Spleen (tissue), 11 donors: ENCODE results near the gene PHACTR1. TPM values are rescaled to one million over a fixed set of nuclear protein-coding genes. Genes with fewer than 3 reads are reported as not detected.

Experiments
- DNase-seq: peaks from one replicate; pipeline ENCODE4 v3.0.0-alpha.2; 2020
- H3K27ac ChIP-seq, 8 donors: fragments of 200-600 bp; sonication (generic) in 7 of 8; 1 replicate in 4 of 8; 2 replicates in 4 of 8; pipeline versions ENCODE4 v1.5.0 to v1.8.0; 2016 to 2021; ENCODE audit warnings: inconsistent platforms in 4 of 8, mild to moderate bottlenecking in 4 of 8, moderate library complexity in 1 of 8
- H3K27me3 ChIP-seq, 7 donors: fragments of 200-600 bp; sonication (generic) in 6 of 7; replicated peaks in 1 of 7; 1 replicate in 4 of 7; 2 replicates in 3 of 7; pipeline versions ENCODE4 v1.5.0 to v1.8.0; 2016 to 2021; ENCODE audit warnings: inconsistent platforms in 3 of 7, mild to moderate bottlenecking in 1 of 7
- H3K36me3 ChIP-seq, 6 donors: fragments of 200-600 bp; sonication (generic) in 5 of 6; 1 replicate in 4 of 6; 2 replicates in 2 of 6; pipeline versions ENCODE4 v1.5.0 to v1.8.0; 2016 to 2021; ENCODE audit warnings: inconsistent platforms in 2 of 6
- H3K4me1 ChIP-seq, 6 donors: fragments of 200-600 bp; sonication (generic) in 5 of 6; 1 replicate in 3 of 6; 2 replicates in 3 of 6; pipeline versions ENCODE4 v1.5.0 to v1.8.0; 2016 to 2021; ENCODE audit warnings: inconsistent platforms in 3 of 6
- H3K4me3 ChIP-seq, 8 donors: fragments of 200-600 bp; sonication (generic) in 7 of 8; 1 replicate in 4 of 8; 2 replicates in 4 of 8; pipeline versions ENCODE4 v1.5.0 to v1.8.0; 2016 to 2021; ENCODE audit warnings: inconsistent platforms in 4 of 8, mild to moderate bottlenecking in 4 of 8, moderate library complexity in 2 of 8
- H3K9me3 ChIP-seq, 8 donors: fragments of 200-600 bp; sonication (generic) in 7 of 8; 1 replicate in 4 of 8; 2 replicates in 4 of 8; pipeline versions ENCODE4 v1.5.0 to v1.8.0; 2016 to 2021; ENCODE audit warnings: inconsistent platforms in 4 of 8
- POLR2A ChIP-seq, 3 donors: fragments of 450-650 bp; IDR thresholded peaks; one replicate each; pipeline ENCODE4 v1.5.1; 2017; ENCODE audit warnings: antibody characterized with exemption in 3 of 3, mild to moderate bottlenecking in 1 of 3
- POLR2AphosphoS5 ChIP-seq, 3 donors: sonication (generic); formaldehyde crosslinking; IDR thresholded peaks; one replicate each; pipeline ENCODE4 v1.5.1; 2017; ENCODE audit warnings: antibody characterized with exemption in 3 of 3
- WGBS, 5 donors: extraction: QIAGEN DNeasy Blood & Tissue Kit in 3 of 5; methylation state at CpG; one replicate each; pipeline versions ENCODE4 v1.1.5 to v1.1.7; 2013 to 2018; 5-methylcytosine and 5-hydroxymethylcytosine counted together
- intact Hi-C: fragments of 100-400 bp; cut with DNase I; formaldehyde crosslinking; loops from one replicate; pipeline ENCODE4 v1.15.0; 2023; ENCODE audit warnings: low total_unique reads
- polyA plus RNA-seq, 3 donors: library from polyadenylated mRNA; stranded (reverse); fragments of 200-250 nt; gene quantifications; one replicate each; pipeline ENCODE4 v1.2.1, GENCODE V29; 2013
- total RNA-seq, 7 donors: library from RNA; depleted of rRNA in 3 of 7; stranded (reverse); fragments of >200 nt in 3 of 7; fragmentation: NEBNext Ultra II Directional in 4 of 7; extraction: Animal tissue kit (Norgen Biotek cat#: 25700) in 4 of 7; gene quantifications; one replicate each; pipeline versions ENCODE4 v1.1.0 to v1.2.1, GENCODE V29; 2016 to 2021
- TF ChIP-seq, protein P1 (sequence below), 11 experiments: fragments of 200-600 bp in 7 of 11; fragments of 450-650 bp in 4 of 11; sonication (generic) in 4 of 11; IDR thresholded peaks in 8 of 11; conservative IDR thresholded peaks in 3 of 11; 1 replicate in 7 of 11; 2 replicates in 4 of 11; pipeline versions ENCODE4 v1.4.0 to v1.8.0; 2016 to 2021; ENCODE audit warnings: antibody characterized with exemption in 11 of 11, inconsistent platforms in 4 of 11, mild to moderate bottlenecking in 1 of 11
- donor health status: healthy with polysubstance abuse.
- donor health status: DM: no; HTN: no; CAD: no; lungs with moderate emphysema.
- donor health status: DM: no; HTN: no; CAD: no.
- donor health status: Bipolar disorder and iron deficiency.
- donor health status: healthy.
- donor health status: DM: no; HTN: no; CAD: no.
- donor health status: DM: yes; HTN: yes; CAD: no.

The PHACTR1 gene
- total and polyA plus RNA-seq, 10 donors = 8.5 to 45.3 (median 30.8) TPM

- H3K27ac ChIP-seq = no peak overlapping the region
- H3K4me1 ChIP-seq = no peaks in the 10 kb centered on the region
- no peak for DNase-seq
- H3K36me3 ChIP-seq = no peaks in the 10 kb centered on the region
- peaks cover 0 to 7% (median 0%) of the 10 kb centered on the region in 7 donors for H3K27me3 ChIP-seq
- no peak overlapping the region for H3K4me3 ChIP-seq
- no peaks in the 10 kb centered on the region for H3K9me3 ChIP-seq
- intact Hi-C loops = no loop called here
- 63 to 87% (median 84%) methylated on average over 2 of the region's 2 CpGs for WGBS, 5 donors
- TF ChIP-seq POLR2AphosphoS5 (IDR thresholded peaks at IDR 0.05) (no peak), POLR2A (IDR thresholded peaks at IDR 0.05) (no peak)
- TF ChIP-seq, protein P1, sequence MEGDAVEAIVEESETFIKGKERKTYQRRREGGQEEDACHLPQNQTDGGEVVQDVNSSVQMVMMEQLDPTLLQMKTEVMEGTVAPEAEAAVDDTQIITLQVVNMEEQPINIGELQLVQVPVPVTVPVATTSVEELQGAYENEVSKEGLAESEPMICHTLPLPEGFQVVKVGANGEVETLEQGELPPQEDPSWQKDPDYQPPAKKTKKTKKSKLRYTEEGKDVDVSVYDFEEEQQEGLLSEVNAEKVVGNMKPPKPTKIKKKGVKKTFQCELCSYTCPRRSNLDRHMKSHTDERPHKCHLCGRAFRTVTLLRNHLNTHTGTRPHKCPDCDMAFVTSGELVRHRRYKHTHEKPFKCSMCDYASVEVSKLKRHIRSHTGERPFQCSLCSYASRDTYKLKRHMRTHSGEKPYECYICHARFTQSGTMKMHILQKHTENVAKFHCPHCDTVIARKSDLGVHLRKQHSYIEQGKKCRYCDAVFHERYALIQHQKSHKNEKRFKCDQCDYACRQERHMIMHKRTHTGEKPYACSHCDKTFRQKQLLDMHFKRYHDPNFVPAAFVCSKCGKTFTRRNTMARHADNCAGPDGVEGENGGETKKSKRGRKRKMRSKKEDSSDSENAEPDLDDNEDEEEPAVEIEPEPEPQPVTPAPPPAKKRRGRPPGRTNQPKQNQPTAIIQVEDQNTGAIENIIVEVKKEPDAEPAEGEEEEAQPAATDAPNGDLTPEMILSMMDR (IDR thresholded peaks at IDR 0.05 in 8 of 11, conservative IDR thresholded peaks at IDR 0.05 in 3 of 11) = no peak
Observed at GRCh38 chr6:12815089-12815488, 98.5 kb downstream of the PHACTR1 start.

DNA sequence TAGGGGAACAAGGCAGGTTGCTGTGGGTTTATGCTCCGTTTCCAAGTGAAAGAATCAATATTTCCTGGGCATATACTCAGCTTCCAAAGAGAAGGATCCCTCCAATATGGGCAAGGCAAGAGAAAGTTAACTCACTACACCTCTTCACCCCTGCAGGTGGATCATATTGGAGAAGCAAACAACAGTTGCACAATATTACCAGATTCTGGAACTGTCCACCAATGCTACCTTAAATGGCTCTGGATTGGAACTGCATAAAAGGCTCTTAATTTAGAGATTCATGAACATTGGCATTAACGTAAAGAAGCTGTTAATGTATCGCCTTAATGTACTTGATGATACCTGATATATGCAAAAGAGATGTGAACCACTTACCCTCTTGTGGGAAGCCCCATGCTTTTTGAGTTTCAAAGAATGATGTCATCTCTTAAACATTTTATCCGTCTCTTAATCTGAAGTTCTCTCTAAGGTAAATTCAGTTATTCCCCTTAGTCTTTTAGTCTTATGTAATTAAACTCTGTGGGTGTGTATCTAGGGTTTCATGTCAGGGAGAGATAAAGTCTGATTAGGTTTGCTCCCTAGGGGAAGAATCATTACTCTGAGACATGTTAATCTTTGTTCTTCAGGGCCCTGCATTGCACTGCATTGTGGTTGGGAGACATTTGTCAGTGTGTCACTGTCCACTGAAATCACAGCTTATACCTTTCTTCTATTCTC is 99.5 kb downstream of the PHACTR1 start:
- no peak for DNase-seq
- 80 to 89% (median 85%) methylated on average over 4 of the region's 4 CpGs for whole genome bisulfite sequencing, 5 donors

DNA sequence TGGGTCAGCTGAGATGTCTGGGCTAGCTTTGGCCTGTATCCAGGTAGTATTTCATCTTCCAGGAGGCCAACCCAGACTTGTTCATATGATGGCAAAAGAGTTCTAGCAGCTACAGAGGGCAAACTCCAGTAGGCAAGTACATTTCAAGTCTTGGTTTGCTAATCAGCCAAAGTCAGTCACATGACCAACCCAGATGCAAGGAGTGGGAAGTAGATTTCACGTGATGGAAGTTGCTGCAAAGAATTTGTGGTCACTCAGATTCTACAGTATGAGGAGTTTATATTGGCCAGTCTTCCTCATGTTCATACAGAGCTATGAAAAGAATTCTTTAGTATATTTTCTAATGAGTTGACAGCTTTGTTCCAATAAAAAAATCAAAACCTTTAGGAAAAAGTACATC is 101.8 kb downstream of the PHACTR1 start:
- H3K4me1 ChIP-seq = no peaks in the 10 kb centered on the region
- peaks cover 0 to 7% (median 0%) of the 10 kb centered on the region in 7 donors for H3K27me3 ChIP-seq
- no peak for DNase-seq
- no peak overlapping the region for H3K4me3 ChIP-seq
- no peak overlapping the region for H3K27ac ChIP-seq
- intact Hi-C loops = no loop called here
- no peaks in the 10 kb centered on the region for H3K36me3 ChIP-seq
- no peaks in the 10 kb centered on the region for H3K9me3 ChIP-seq
- WGBS, 5 donors = 8 to 24% (median 18%) methylated on average over 1 of the region's 1 CpG
- TF ChIP-seq POLR2AphosphoS5 (IDR thresholded peaks at IDR 0.05) = no peak
- TF ChIP-seq POLR2A (IDR thresholded peaks at IDR 0.05) = no peak
- TF ChIP-seq, protein P1 (IDR thresholded peaks at IDR 0.05 in 8 of 11, conservative IDR thresholded peaks at IDR 0.05 in 3 of 11) = no peak

More for the DNA sequence above, 99.5 kb downstream of the PHACTR1 start:
- intact Hi-C loops = no loop called here
- no peaks in the 10 kb centered on the region for H3K36me3 ChIP-seq
- peaks cover 0 to 7% (median 0%) of the 10 kb centered on the region in 7 donors for H3K27me3 ChIP-seq
- H3K9me3 ChIP-seq = no peaks in the 10 kb centered on the region
- H3K4me3 ChIP-seq = no peak overlapping the region
- no peaks in the 10 kb centered on the region for H3K4me1 ChIP-seq
- no peak overlapping the region for H3K27ac ChIP-seq
- TF ChIP-seq, protein P1 (IDR thresholded peaks at IDR 0.05 in 8 of 11, conservative IDR thresholded peaks at IDR 0.05 in 3 of 11) = no peak
- no peak for TF ChIP-seq POLR2AphosphoS5 (IDR thresholded peaks at IDR 0.05)
- no peak for TF ChIP-seq POLR2A (IDR thresholded peaks at IDR 0.05)

GRCh38 chr6:12823847-12824246 is 107.3 kb downstream of the PHACTR1 start:
- H3K4me1 ChIP-seq = no peaks in the 10 kb centered on the region
- H3K9me3 ChIP-seq = no peaks in the 10 kb centered on the region
- WGBS, 5 donors = 80 to 94% (median 88%) methylated on average over 8 of the region's 8 CpGs
- intact Hi-C loops = no loop called here
- H3K27ac ChIP-seq = no peak overlapping the region
- peaks cover 0 to 2% (median 0%) of the 10 kb centered on the region in 7 donors for H3K27me3 ChIP-seq
- H3K36me3 ChIP-seq = no peaks in the 10 kb centered on the region
- H3K4me3 ChIP-seq = no peak overlapping the region
- TF ChIP-seq POLR2A (IDR thresholded peaks at IDR 0.05) = no peak
- TF ChIP-seq, protein P1 (IDR thresholded peaks at IDR 0.05 in 8 of 11, conservative IDR thresholded peaks at IDR 0.05 in 3 of 11) = no peak
- no peak for TF ChIP-seq POLR2AphosphoS5 (IDR thresholded peaks at IDR 0.05)
- no peak for DNase-seq
